ENCODE results near the gene MAK. TPM values are rescaled to one million over a fixed set of nuclear protein-coding genes. Genes with fewer than 3 reads are reported as not detected.

Gene MAK
- total RNA-seq, 2 experiments from 2014 or later: 0.10 TPM; not detected in 1

DNA sequence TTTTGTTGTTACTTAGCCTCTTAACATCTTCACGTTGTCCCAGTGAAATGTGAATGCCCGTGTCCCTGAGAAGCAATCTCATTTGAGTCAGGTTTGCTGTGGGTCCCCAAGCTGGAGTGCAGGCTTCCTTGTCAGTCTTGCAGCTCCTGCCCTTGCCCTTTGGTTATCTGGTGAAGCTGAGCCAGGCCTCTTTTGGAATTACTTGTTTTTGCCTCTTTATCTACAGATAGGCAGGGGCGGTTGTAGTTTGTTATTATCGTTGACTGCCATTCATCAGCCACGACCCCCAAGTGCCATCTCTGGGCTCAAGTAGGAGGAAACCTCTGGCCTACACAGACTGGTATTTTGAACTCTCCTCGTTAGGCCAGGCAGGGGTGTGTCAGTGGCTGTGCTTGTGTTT, 113.3 kb downstream of the MAK start:
- peaks cover 27% of the 10 kb centered on the region for H3K4me1 ChIP-seq (ENCODE audit: insufficient read depth, low read length, poor library complexity, severe bottlenecking)
- no TSS peak for BruUV-seq (replicated peaks)
- POLR2A ChIA-PET: interaction anchor here (1.1 to 1.7 kb wide), 5 partner anchors 10 to 214 kb away, joined by 3 to 10 read pairs (median 5); partner anchors contain the start of gene PAK1IP1
- DNase-seq (ENCODE audit: low spot score): no peak
- no peak for TF ChIP-seq EZH2phosphoT487 (IDR thresholded peaks at IDR 0.05; ENCODE audit: borderline replicate concordance, low read depth, low read length)
- TF ChIP-seq, protein P1, sequence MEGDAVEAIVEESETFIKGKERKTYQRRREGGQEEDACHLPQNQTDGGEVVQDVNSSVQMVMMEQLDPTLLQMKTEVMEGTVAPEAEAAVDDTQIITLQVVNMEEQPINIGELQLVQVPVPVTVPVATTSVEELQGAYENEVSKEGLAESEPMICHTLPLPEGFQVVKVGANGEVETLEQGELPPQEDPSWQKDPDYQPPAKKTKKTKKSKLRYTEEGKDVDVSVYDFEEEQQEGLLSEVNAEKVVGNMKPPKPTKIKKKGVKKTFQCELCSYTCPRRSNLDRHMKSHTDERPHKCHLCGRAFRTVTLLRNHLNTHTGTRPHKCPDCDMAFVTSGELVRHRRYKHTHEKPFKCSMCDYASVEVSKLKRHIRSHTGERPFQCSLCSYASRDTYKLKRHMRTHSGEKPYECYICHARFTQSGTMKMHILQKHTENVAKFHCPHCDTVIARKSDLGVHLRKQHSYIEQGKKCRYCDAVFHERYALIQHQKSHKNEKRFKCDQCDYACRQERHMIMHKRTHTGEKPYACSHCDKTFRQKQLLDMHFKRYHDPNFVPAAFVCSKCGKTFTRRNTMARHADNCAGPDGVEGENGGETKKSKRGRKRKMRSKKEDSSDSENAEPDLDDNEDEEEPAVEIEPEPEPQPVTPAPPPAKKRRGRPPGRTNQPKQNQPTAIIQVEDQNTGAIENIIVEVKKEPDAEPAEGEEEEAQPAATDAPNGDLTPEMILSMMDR (conservative IDR thresholded peaks at IDR 0.05; ENCODE audit: low read length): no peak
- CTCF ChIA-PET (ENCODE audit: unreplicated experiment): no interaction called here
- intact Hi-C loops (cut with micrococcal nuclease; ENCODE audit: unreplicated experiment): no loop called here
- no peaks in the 10 kb centered on the region for H3K79me2 ChIP-seq (ENCODE audit: insufficient read depth, low read depth, low read length)
- no peaks in the 10 kb centered on the region for H3K36me3 ChIP-seq (ENCODE audit: insufficient read depth, low read length)
- H3K9me2 ChIP-seq (ENCODE audit: insufficient read depth, low read length): no peaks in the 10 kb centered on the region
- no peak overlapping the region for H3K27ac ChIP-seq (ENCODE audit: low read depth, low read length, poor library complexity, severe bottlenecking)
- H3K4me3 ChIP-seq (ENCODE audit: low read depth, low read length, poor library complexity, severe bottlenecking): no peak overlapping the region
- no peak overlapping the region for H3K4me2 ChIP-seq (ENCODE audit: low read length)
- H4K20me1 ChIP-seq (ENCODE audit: insufficient read depth, low read length): no peaks in the 10 kb centered on the region
- no peaks in the 10 kb centered on the region for H3K9me3 ChIP-seq (ENCODE audit: low read length)
- no peak overlapping the region for H2AFZ ChIP-seq (ENCODE audit: low read length)

DNA sequence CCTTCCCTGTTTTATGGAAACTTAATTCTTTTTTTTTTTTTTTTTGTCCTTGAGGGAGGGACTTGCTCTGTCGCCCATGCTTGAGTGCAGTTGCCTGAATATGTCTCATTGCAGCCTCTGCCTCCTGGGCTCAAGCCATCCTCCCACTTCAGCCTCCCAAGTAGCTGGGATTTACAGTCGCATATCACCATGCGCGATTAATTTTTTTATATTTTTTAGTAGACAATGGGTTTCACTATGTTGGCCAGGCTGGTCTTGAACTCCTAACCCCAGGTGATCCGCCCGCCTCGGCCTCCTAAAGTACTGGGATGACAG, 114.8 kb downstream of the MAK start:
- BruUV-seq (replicated peaks): no TSS peak
- Histone ChIP-seq H3K4me1 (ENCODE audit: insufficient read depth, low read length, poor library complexity, severe bottlenecking) (peaks cover 27% of the 10 kb centered on the region), H4K20me1 (ENCODE audit: insufficient read depth, low read length) (no peaks in the 10 kb centered on the region), H3K4me2 (ENCODE audit: low read length) (peak overlapping the region; percentile 81), H3K36me3 (ENCODE audit: insufficient read depth, low read length) (no peaks in the 10 kb centered on the region), H3K79me2 (ENCODE audit: insufficient read depth, low read depth, low read length) (no peaks in the 10 kb centered on the region), H3K9me2 (ENCODE audit: insufficient read depth, low read length) (no peaks in the 10 kb centered on the region), H3K4me3 (ENCODE audit: low read depth, low read length, poor library complexity, severe bottlenecking) (peak overlapping the region; percentile 72), H2AFZ (ENCODE audit: low read length) (peak overlapping the region; percentile 95), H3K27ac (ENCODE audit: low read depth, low read length, poor library complexity, severe bottlenecking) (peak overlapping the region; percentile 38), H3K9me3 (ENCODE audit: low read length) (peaks cover 13% of the 10 kb centered on the region; the same call in 1 of the 2 replicates)
- intact Hi-C loops (cut with micrococcal nuclease; ENCODE audit: unreplicated experiment): loop anchor here (1.0 kb wide), 2 partner anchors 24 to 29 kb away; partner anchors contain the start of genes C6orf52, PAK1IP1 and TMEM14B
- no peak for DNase-seq (ENCODE audit: low spot score)
- TF ChIP-seq, protein P1 (conservative IDR thresholded peaks at IDR 0.05; ENCODE audit: low read length): no peak
- TF ChIP-seq EZH2phosphoT487 (IDR thresholded peaks at IDR 0.05; ENCODE audit: borderline replicate concordance, low read depth, low read length): no peak
- POLR2A ChIA-PET: interaction anchor here (0.7 to 1.7 kb wide), 7 partner anchors 8 to 272 kb away, joined by 3 to 11 read pairs (median 5); partner anchors contain the start of gene PAK1IP1
- CTCF ChIA-PET (ENCODE audit: unreplicated experiment): no interaction called here

DNA sequence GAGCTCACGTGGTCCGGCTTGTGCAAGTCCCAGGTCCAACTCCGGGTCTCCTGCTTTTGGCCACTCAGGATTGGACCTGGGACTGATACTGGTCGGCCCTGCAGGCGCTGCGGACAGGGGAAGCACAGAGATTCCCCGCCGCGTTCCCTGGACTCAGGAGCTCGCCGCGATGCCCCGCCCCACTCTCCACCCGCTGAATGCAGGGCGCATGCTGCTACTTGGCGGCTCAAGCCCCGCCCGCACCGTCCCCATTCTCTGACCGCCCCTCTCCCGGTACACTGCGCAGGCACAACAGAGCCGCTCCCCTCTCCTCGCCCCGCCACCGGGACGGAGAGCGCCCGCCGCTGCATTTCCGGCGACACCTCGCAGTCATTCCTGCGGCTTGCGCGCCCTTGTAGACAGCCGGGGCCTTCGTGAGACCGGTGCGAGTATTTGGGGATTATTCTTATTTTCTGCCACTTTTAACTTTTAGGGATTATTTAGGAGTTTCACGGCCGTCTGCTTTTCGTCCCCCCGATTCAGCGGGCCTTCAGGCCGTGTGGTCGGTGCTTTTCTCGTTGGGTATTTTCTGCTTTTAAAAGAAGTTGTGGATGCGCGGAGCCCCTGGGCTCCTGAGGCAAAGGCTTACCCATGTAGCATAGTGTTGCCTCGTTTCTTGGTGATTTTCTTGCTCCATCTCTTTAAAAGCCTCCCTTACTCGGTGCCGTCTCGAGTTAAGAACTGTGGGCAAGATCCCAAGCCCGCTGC, 115.3 kb downstream of the MAK start, which contains the start of gene TMEM14C:
TSS of gene TMEM14C (plus strand) at position 251 of the 747 bp plus-strand sequence. CDS start 1,544 bp downstream, outside the sequence.
- H3K79me2 ChIP-seq (ENCODE audit: insufficient read depth, low read depth, low read length): no peaks in the 10 kb centered on the region
- H3K4me1 ChIP-seq (ENCODE audit: insufficient read depth, low read length, poor library complexity, severe bottlenecking): peaks cover 27% of the 10 kb centered on the region
- peak within 1 kb of the TSS; percentile 95 for H2AFZ ChIP-seq (ENCODE audit: low read length)
- no peaks in the 10 kb centered on the region for H4K20me1 ChIP-seq (ENCODE audit: insufficient read depth, low read length)
- H3K36me3 ChIP-seq (ENCODE audit: insufficient read depth, low read length): no peaks in the 10 kb centered on the region
- H3K27ac ChIP-seq (ENCODE audit: low read depth, low read length, poor library complexity, severe bottlenecking): peak within 1 kb of the TSS; percentile 38
- peak within 1 kb of the TSS; percentile 72 for H3K4me3 ChIP-seq (ENCODE audit: low read depth, low read length, poor library complexity, severe bottlenecking)
- BruUV-seq (replicated peaks): TSS peak; percentile 88
- POLR2A ChIA-PET: interaction anchor here (0.6 to 3.2 kb wide), 17 partner anchors 8 to 272 kb away, joined by 3 to 20 read pairs (median 4); partner anchors contain the start of genes PAK1IP1 and TMEM14B
- peak within 1 kb of the TSS; percentile 81 for H3K4me2 ChIP-seq (ENCODE audit: low read length)
- CTCF ChIA-PET (ENCODE audit: unreplicated experiment): interaction anchor here (0.8 kb wide), 1 partner anchor 244 kb away, joined by 4 read pairs; no protein-coding TSS in a partner anchor
- intact Hi-C loops (cut with micrococcal nuclease; ENCODE audit: unreplicated experiment): loop anchor here (1.0 kb wide), 2 partner anchors 24 to 29 kb away; partner anchors contain the start of genes C6orf52, PAK1IP1 and TMEM14B
- H3K9me3 ChIP-seq (ENCODE audit: low read length): peaks cover 19% of the 10 kb centered on the region; the same call in 1 of the 2 replicates
- H3K9me2 ChIP-seq (ENCODE audit: insufficient read depth, low read length): no peaks in the 10 kb centered on the region
- DNase-seq (ENCODE audit: low spot score): peak; percentile 87
- no peak for TF ChIP-seq EZH2phosphoT487 (IDR thresholded peaks at IDR 0.05; ENCODE audit: borderline replicate concordance, low read depth, low read length)
- TF ChIP-seq, protein P1 (conservative IDR thresholded peaks at IDR 0.05; ENCODE audit: low read length): no peak

All from OCI-LY7 (cell line).